Breast epithelium (tissue), 3 donors: ENCODE data around the gene CYFIP2.

Experiments used
- CTCF ChIP-seq, 3 donors: fragments of 450-650 bp; IDR thresholded peaks; one replicate each; pipeline ENCODE4 v1.5.1; 2016 to 2017; ENCODE audit warnings: antibody characterized with exemption in 3 of 3, mild to moderate bottlenecking in 3 of 3, moderate library complexity in 3 of 3
- POLR2A ChIP-seq: fragments of 450-650 bp; IDR thresholded peaks from one replicate; pipeline ENCODE4 v1.6.1; 2016; ENCODE audit warnings: antibody characterized with exemption, mild to moderate bottlenecking, moderate library complexity
- POLR2AphosphoS5 ChIP-seq, 3 donors: sonication (generic); formaldehyde crosslinking; IDR thresholded peaks; one replicate each; pipeline ENCODE4 v1.6.1; 2017; ENCODE audit warnings: antibody characterized with exemption in 3 of 3

GRCh38 chr5:157336423-157336744, 70.5 kb downstream of the CYFIP2 start:
- TF ChIP-seq CTCF (IDR thresholded peaks at IDR 0.05) (no peak), POLR2A (no peak), POLR2AphosphoS5 (IDR thresholded peaks at IDR 0.05) (no peak)
